Skeletal muscle tissue (tissue), 4 donors: ENCODE measurements around the gene PGAM5. TPM values are rescaled to one million over a fixed set of nuclear protein-coding genes. Genes with fewer than 3 reads are reported as not detected.

Experiments used
- H3K27ac ChIP-seq: one replicate; pipeline ENCODE4 v1.7.0; 2013; ENCODE audit warnings: mild to moderate bottlenecking, low read depth, low read length, inconsistent platforms
- H3K27me3 ChIP-seq, 3 donors: one replicate each; pipeline ENCODE4 v1.7.0; 2013; ENCODE audit warnings: low read length in 3 of 3; ENCODE audit not compliant: control insufficient read depth in 3 of 3, insufficient read depth in 3 of 3
- H3K36me3 ChIP-seq, 3 donors: one replicate each; pipeline ENCODE4 v1.7.0; 2013; ENCODE audit warnings: low read length in 3 of 3; ENCODE audit not compliant: control insufficient read depth in 3 of 3, insufficient read depth in 3 of 3
- H3K4me1 ChIP-seq, 3 donors: one replicate each; pipeline ENCODE4 v1.7.0; 2013; ENCODE audit warnings: low read length in 3 of 3, mild to moderate bottlenecking in 3 of 3; ENCODE audit not compliant: control insufficient read depth in 3 of 3, insufficient read depth in 3 of 3
- H3K4me3 ChIP-seq, 3 donors: one replicate each; pipeline ENCODE4 v1.7.0; 2013; ENCODE audit warnings: low read length in 3 of 3
- H3K9ac ChIP-seq, 3 donors: one replicate each; pipeline ENCODE4 v1.7.0; 2013; ENCODE audit warnings: low read length in 3 of 3, mild to moderate bottlenecking in 3 of 3, moderate library complexity in 2 of 3, low read depth in 1 of 3
- H3K9me3 ChIP-seq, 3 donors: one replicate each; pipeline ENCODE4 v1.7.0; 2013; ENCODE audit warnings: low read length in 3 of 3; ENCODE audit not compliant: control insufficient read depth in 3 of 3
- total RNA-seq: library from RNA; depleted of rRNA; stranded (reverse); fragments of >200 nt; gene quantifications from one replicate; pipeline ENCODE4 v1.2.3, GENCODE V29; 2014
- donor health status: Osteomylitis.

Gene PGAM5
- total RNA-seq, 1 donor from 2014 or later, result 16.7 TPM

DNA sequence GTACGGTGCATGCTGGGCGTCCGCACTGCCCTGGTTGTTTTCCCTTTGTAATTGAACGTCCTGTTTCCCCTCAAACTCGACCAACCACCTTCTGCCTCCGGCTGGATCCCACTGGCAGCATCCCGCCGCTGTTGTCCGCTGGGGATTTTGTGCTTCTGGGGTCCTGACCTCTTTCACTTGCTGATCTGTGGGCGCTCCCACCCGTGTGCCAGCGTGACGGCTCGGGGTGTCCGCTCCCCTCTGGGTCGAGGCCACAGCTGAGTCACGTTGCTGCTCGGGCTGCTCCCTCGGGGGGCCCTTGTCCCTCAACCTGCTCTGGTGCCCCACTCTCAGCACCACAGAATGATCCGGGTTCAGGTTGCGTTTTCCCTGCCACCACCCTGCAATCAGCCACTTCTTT is 8.0 kb downstream of the PGAM5 start:
- Histone ChIP-seq H3K27me3 (no peaks in the 10 kb centered on the region), H3K27ac (no peak overlapping the region), H3K9ac (no peak overlapping the region), H3K4me1 (no peaks in the 10 kb centered on the region), H3K36me3 (peaks cover 48 to 51% (median 49%) of the 10 kb centered on the region in 3 donors), H3K4me3 (no peak overlapping the region), H3K9me3 (no peaks in the 10 kb centered on the region)

DNA sequence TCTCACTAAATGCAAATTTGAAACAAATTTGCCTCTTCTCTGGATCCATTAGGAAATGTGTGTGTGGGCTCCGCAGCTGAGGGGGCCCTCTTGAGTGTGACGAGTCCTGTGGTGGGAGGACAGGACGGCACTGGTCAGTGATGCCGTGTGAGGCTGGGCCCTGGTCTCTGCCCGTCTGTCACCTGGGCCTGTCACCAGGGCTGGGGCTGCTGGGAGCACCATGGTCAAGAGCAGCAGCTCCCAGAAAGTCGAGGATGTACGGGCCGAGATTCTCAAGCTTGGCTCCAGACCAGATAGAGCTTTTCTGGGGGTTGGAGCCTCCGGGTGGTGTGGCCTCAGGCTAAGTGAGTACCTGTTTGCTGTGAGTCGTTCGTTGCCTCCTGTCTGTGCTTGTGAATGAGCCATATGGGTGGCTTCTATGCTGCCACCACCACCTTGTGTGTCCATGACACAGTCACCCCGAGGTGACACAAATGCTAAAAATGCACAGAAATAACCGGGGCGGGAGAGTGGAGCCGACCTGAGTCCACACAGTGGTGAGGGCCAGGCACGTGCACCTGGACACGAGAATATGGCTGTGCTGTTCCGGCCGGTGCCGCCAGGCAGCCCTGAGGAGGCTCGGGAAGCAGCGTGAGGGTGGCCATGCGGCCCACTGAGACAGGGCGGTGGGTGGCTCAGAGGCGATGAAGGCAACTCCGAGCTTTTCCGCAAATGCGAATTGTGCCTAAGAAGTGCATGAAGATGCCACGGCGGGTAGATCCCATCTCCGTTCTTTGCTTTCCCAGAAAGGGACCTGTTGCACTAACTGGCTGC is 8.7 kb downstream of the PGAM5 start:
- H3K9ac ChIP-seq, result no peak overlapping the region
- H3K27ac ChIP-seq, result no peak overlapping the region
- H3K27me3 ChIP-seq, result no peaks in the 10 kb centered on the region
- H3K36me3 ChIP-seq, result peaks cover 51 to 55% (median 55%) of the 10 kb centered on the region in 3 donors
- no peaks in the 10 kb centered on the region for H3K9me3 ChIP-seq
- no peak overlapping the region for H3K4me3 ChIP-seq
- no peaks in the 10 kb centered on the region for H3K4me1 ChIP-seq

DNA sequence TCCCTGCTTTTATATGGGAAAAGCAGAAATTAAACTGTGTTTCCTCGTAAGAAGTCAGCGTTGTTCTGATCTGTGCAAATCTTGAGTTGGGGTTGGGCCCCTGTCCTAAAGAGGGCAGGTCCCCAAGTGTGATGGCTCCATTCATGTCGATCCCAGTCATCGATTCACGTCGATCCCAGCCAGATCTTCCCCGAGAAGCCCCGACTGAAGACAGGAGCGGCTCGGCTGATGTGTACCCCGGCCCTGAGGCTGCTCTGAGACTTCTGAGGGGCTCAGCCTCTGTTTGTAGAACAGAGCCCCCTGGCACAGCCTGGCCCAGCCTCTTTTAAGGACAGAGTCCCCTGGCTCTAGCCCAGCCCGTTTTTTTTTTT is 9.3 kb downstream of the PGAM5 start:
- Histone ChIP-seq H3K36me3 (peaks cover 53 to 55% (median 54%) of the 10 kb centered on the region in 3 donors), H3K4me3 (no peak overlapping the region), H3K9me3 (no peaks in the 10 kb centered on the region), H3K4me1 (no peaks in the 10 kb centered on the region), H3K27ac (no peak overlapping the region), H3K9ac (no peak overlapping the region), H3K27me3 (no peaks in the 10 kb centered on the region)

DNA sequence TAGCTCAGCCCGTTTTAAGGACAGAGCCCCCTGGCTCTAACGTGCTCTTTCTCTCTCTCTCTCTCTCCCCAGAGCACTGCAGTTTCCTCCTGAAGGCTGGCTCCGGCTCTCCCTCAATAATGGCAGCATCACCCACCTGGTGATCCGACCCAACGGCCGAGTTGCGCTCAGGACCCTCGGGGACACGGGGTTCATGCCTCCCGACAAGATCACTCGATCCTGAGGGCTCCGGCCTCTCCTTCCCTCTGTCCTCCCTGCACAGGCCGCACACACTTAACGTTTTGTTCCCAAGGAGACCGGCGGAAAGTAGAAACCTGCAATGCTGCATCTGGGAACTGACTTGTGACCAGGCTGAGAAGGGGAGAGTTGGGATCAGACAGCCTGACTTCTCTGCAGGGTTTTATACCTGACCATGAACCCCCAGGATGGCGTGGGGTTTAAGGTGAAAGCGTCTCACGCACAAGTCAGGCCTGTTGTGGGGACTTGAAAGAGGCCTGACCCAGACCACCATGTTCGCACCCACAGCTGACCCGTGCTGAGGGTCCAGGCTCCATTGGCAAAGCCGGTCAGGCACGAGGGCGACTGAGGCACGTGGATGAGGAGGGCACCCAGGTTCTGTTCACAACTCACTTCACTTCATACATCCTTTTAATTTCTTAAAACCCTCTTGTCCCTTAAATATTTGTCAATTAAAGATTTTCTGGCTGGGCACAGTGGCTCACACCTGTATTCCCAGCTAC is 10.1 kb downstream of the PGAM5 start:
- Histone ChIP-seq H3K27ac (no peak overlapping the region), H3K9ac (no peak overlapping the region), H3K9me3 (no peaks in the 10 kb centered on the region), H3K4me3 (no peak overlapping the region), H3K4me1 (no peaks in the 10 kb centered on the region), H3K27me3 (no peaks in the 10 kb centered on the region), H3K36me3 (peaks cover 59 to 61% (median 59%) of the 10 kb centered on the region in 3 donors)

DNA sequence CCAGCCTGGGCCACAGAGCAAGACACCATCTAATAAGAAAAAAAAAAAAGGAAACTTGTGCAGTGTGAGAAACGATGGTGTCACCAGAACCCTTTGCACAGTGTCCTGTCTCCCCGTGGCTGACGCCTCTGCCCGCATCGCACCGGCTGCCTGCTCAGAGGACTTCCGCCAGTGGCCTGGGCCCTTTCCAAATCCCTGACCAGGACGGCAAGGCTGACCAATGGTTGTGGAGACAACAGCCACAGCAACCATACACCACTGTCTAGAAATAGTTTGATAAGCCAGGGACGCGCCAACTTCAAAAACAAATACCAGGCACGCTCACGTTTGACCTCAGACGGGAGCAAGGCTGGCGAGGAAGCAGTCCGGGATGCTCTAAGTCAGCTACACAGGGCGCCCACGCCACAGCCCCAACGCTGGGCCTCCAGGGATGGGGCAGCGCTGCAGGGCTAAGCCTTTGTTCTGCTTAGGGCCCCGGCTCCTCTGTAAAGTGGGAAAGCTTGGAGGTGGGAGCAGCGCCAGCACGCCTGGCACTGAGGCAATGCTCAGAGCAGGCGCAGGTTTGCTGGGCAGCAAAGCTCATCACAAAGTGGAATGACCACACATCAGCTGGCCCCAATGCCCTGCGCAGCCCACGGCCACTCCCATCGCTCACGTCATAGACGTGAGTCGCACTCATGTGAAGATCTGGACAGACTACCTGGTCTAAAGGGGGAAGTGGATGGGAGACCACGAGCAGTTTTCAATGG is 12.5 kb downstream of the PGAM5 start:
- H3K9ac ChIP-seq, result no peak overlapping the region
- H3K4me1 ChIP-seq, result no peaks in the 10 kb centered on the region
- no peaks in the 10 kb centered on the region for H3K27me3 ChIP-seq
- no peak overlapping the region for H3K4me3 ChIP-seq
- H3K36me3 ChIP-seq, result peaks cover 63 to 71% (median 70%) of the 10 kb centered on the region in 3 donors
- no peaks in the 10 kb centered on the region for H3K9me3 ChIP-seq
- H3K27ac ChIP-seq, result no peak overlapping the region

DNA sequence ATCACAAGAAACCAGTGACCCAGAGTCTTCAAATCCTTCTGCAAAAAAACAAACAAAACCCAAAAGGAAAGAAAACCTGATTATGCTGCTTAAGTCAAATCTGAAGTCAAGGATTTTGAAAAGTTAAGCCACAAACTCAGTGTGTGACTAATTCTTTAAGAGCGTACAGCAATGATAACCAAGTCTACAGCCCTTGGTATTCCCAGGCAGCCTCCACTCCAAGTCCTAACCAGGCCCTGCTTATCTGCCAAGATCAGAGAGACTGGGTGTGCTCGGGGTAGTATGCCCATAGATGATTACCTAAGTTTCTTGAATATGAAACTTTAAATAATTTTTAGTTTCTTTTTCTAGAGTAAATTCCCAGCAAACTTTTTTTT is 13.1 kb downstream of the PGAM5 start:
- Histone ChIP-seq H3K27ac (no peak overlapping the region), H3K4me3 (no peak overlapping the region), H3K36me3 (peaks cover 66 to 74% (median 74%) of the 10 kb centered on the region in 3 donors), H3K9ac (no peak overlapping the region), H3K9me3 (no peaks in the 10 kb centered on the region), H3K4me1 (no peaks in the 10 kb centered on the region), H3K27me3 (no peaks in the 10 kb centered on the region)

DNA sequence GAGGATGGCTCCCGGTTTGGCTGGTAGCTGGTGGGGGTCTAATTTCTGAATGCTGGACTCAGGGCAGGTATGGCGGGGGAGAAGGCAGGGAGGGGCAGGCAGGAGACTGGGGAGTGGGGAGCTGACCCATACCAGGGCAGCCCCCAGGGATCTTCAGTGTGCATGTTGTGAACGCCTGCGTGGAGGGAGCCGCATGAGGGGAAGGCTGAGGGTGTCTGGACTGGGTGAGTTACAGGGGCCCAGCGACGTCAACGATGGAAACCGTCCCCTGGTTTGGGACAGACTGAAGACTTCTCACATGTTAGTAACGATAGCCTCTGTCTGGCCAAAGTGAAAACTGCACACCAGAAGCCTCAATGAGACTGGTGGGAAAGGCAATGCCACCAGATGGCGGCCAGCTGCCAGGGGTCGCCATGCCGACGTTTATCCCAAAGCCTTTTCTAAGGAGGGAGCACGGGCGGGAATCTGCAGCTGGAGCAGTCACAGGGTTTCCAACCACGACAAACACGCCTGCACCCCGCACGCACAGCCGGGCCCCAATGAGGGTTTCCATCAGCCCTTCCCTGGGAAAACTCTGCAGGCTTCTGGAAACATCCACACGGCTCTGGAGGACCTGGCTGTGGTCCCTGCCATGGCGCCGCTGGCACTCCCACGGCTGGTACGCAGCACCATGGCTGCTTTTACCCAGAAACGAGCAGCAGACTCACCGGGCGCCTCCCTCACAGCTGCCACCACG is 14.0 kb downstream of the PGAM5 start:
- Histone ChIP-seq H3K9me3 (no peaks in the 10 kb centered on the region), H3K36me3 (peaks cover 62 to 68% (median 68%) of the 10 kb centered on the region in 3 donors), H3K27me3 (no peaks in the 10 kb centered on the region), H3K4me1 (no peaks in the 10 kb centered on the region), H3K9ac (no peak overlapping the region), H3K4me3 (no peak overlapping the region), H3K27ac (no peak overlapping the region)

DNA sequence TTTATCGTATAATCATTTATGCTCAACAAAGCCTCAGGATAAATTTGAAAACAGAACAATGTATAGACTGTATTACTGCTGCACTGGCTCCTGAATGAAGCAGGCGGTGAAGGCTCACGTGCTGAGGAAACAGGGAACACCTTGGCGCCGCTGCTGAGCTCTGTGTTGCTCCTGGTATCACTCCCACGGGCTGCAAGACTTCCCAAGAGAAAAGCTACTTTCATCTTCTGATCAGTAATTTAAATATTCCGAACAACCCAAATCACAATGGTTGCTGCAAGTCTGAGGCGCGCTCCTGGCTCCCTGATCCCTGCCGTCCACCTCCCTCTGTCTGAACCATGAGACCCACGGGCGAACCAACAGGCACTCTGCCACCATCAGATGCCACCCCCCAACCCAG is 15.7 kb downstream of the PGAM5 start:
- Histone ChIP-seq H3K9ac (no peak overlapping the region), H3K27me3 (no peaks in the 10 kb centered on the region), H3K36me3 (peaks cover 62 to 72% (median 70%) of the 10 kb centered on the region in 3 donors), H3K4me1 (no peaks in the 10 kb centered on the region), H3K4me3 (no peak overlapping the region), H3K9me3 (no peaks in the 10 kb centered on the region), H3K27ac (no peak overlapping the region)

DNA sequence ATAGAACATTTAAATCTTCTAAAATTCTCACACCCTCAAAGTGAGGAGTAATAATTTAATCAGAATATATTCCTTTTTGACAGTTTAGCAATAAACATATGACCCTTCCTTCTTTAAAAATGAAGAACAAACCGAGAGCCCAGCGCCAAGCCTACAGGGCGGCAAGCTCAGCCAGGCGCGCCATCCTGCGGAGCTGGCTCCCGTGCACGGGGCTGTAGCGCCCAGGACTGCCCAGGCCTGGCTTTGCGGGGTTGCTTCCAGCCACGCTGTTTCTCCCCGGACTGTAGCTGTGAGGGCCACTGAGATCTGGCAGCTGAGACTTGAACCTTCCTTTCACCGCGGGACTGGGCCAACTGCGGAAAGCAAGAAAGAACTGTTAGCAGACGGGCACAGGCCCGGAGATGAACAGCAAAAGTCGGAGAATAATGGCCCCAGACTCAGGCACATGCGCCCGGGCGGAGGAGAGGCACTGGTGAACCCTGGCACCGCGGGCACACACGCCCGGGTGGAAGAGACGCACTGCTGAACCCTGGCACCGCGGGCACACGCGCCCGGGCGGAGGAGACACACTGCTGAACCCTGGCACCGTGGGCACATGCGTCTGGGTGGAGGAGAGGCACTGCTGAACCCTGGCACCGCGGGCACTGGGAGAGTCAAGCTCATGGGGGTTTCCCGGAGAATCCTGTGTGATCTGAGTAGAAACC is 16.6 kb downstream of the PGAM5 start:
- H3K27ac ChIP-seq, result no peak overlapping the region
- H3K9ac ChIP-seq, result no peak overlapping the region
- no peak overlapping the region for H3K4me3 ChIP-seq
- H3K36me3 ChIP-seq, result peaks cover 66 to 79% (median 75%) of the 10 kb centered on the region in 3 donors
- H3K27me3 ChIP-seq, result no peaks in the 10 kb centered on the region
- no peaks in the 10 kb centered on the region for H3K4me1 ChIP-seq
- H3K9me3 ChIP-seq, result no peaks in the 10 kb centered on the region
